Measurements from ENCODE around the gene GTF2IRD1.
"Not testable (repeated sequence)": the region's sequence is repeated elsewhere in the genome, so short reads cannot be mapped to it uniquely, and the experiment has no call there.

The GTF2IRD1 gene

GRCh38 chr7:74412056-74412455 is 41.6 kb upstream of the GTF2IRD1 start:
- no peak for DNase-seq (ENCODE audit: insufficient read length, low spot score)
- TF ChIP-seq POLR2A (IDR thresholded peaks at IDR 0.05; ENCODE audit: low read depth, low read length) (no peak), PAX5 (IDR thresholded peaks at IDR 0.05; ENCODE audit: insufficient read depth, low read length, severe bottlenecking) (no peak), SPI1 (IDR thresholded peaks at IDR 0.05; ENCODE audit: low read depth, low read length) (no peak), POU2F2 (IDR thresholded peaks at IDR 0.05; ENCODE audit: low read depth, low read length) (no peak), TAF1 (IDR thresholded peaks at IDR 0.05; ENCODE audit: low read depth, low read length) (no peak), POLR2AphosphoS5 (IDR thresholded peaks at IDR 0.05; ENCODE audit: low read depth, low read length) (no peak)

GRCh38 chr7:74412603-74413002 is 41.1 kb upstream of the GTF2IRD1 start:
- TF ChIP-seq POLR2A (IDR thresholded peaks at IDR 0.05; ENCODE audit: low read depth, low read length) (no peak), POLR2AphosphoS5 (IDR thresholded peaks at IDR 0.05; ENCODE audit: low read depth, low read length) (no peak), SPI1 (IDR thresholded peaks at IDR 0.05; ENCODE audit: low read depth, low read length) (no peak), TAF1 (IDR thresholded peaks at IDR 0.05; ENCODE audit: low read depth, low read length) (no peak), PAX5 (IDR thresholded peaks at IDR 0.05; ENCODE audit: insufficient read depth, low read length, severe bottlenecking) (no peak)
- DNase-seq (ENCODE audit: insufficient read length, low spot score) (no peak), FAIRE-seq (no peak)

More at GRCh38 chr7:74412056-74412455, 41.6 kb upstream of the GTF2IRD1 start:
- FAIRE-seq: no peak

- not testable (repeated sequence) for FAIRE-seq; DNase-seq (ENCODE audit: insufficient read length, low spot score)
Measured at GRCh38 chr7:74414595-74415333, 38.9 kb upstream of the GTF2IRD1 start.

- TF ChIP-seq POU2F2 (IDR thresholded peaks at IDR 0.05; ENCODE audit: low read depth, low read length) (no peak), TAF1 (IDR thresholded peaks at IDR 0.05; ENCODE audit: low read depth, low read length) (no peak), PAX5 (IDR thresholded peaks at IDR 0.05; ENCODE audit: insufficient read depth, low read length, severe bottlenecking) (no peak), POLR2A (IDR thresholded peaks at IDR 0.05; ENCODE audit: low read depth, low read length) (no peak), POLR2AphosphoS5 (IDR thresholded peaks at IDR 0.05; ENCODE audit: low read depth, low read length) (no peak), SPI1 (IDR thresholded peaks at IDR 0.05; ENCODE audit: low read depth, low read length) (no peak)
- FAIRE-seq (peak; percentile 82), DNase-seq (ENCODE audit: insufficient read length, low spot score) (peak; percentile 89)
Measured at GRCh38 chr7:74417419-74417971, 36.2 kb upstream of the GTF2IRD1 start.

GRCh38 chr7:74418076-74418475 is 35.6 kb upstream of the GTF2IRD1 start:
- TF ChIP-seq POLR2A (IDR thresholded peaks at IDR 0.05; ENCODE audit: low read depth, low read length): no peak
- no peak for DNase-seq (ENCODE audit: insufficient read length, low spot score)
- FAIRE-seq: no peak

- DNase-seq (ENCODE audit: insufficient read length, low spot score) (no peak), FAIRE-seq (peak; percentile 69)
- TF ChIP-seq SPI1 (IDR thresholded peaks at IDR 0.05; ENCODE audit: low read depth, low read length): no peak
- TF ChIP-seq POU2F2 (IDR thresholded peaks at IDR 0.05; ENCODE audit: low read depth, low read length): no peak
- no peak for TF ChIP-seq POLR2AphosphoS5 (IDR thresholded peaks at IDR 0.05; ENCODE audit: low read depth, low read length)
- TF ChIP-seq TAF1 (IDR thresholded peaks at IDR 0.05; ENCODE audit: low read depth, low read length): no peak
- no peak for TF ChIP-seq PAX5 (IDR thresholded peaks at IDR 0.05; ENCODE audit: insufficient read depth, low read length, severe bottlenecking)
- TF ChIP-seq POLR2A (IDR thresholded peaks at IDR 0.05; ENCODE audit: low read depth, low read length): no peak
Measured at GRCh38 chr7:74418538-74418937, 35.2 kb upstream of the GTF2IRD1 start.

- not testable (repeated sequence) for DNase-seq (ENCODE audit: insufficient read length, low spot score); FAIRE-seq
Measured at GRCh38 chr7:74419232-74419631, 34.5 kb upstream of the GTF2IRD1 start.

- TF ChIP-seq TAF1 (IDR thresholded peaks at IDR 0.05; ENCODE audit: low read depth, low read length) (no peak), POLR2AphosphoS5 (IDR thresholded peaks at IDR 0.05; ENCODE audit: low read depth, low read length) (no peak), SPI1 (IDR thresholded peaks at IDR 0.05; ENCODE audit: low read depth, low read length) (no peak), PAX5 (IDR thresholded peaks at IDR 0.05; ENCODE audit: insufficient read depth, low read length, severe bottlenecking) (no peak), POU2F2 (IDR thresholded peaks at IDR 0.05; ENCODE audit: low read depth, low read length) (no peak), POLR2A (IDR thresholded peaks at IDR 0.05; ENCODE audit: low read depth, low read length) (no peak)
- FAIRE-seq (no peak), DNase-seq (ENCODE audit: insufficient read length, low spot score) (no peak)
Measured at GRCh38 chr7:74420006-74420405, 33.7 kb upstream of the GTF2IRD1 start.

- TF ChIP-seq POLR2A (IDR thresholded peaks at IDR 0.05; ENCODE audit: low read depth, low read length) (no peak), TAF1 (IDR thresholded peaks at IDR 0.05; ENCODE audit: low read depth, low read length) (no peak), SPI1 (IDR thresholded peaks at IDR 0.05; ENCODE audit: low read depth, low read length) (no peak), PAX5 (IDR thresholded peaks at IDR 0.05; ENCODE audit: insufficient read depth, low read length, severe bottlenecking) (no peak), POLR2AphosphoS5 (IDR thresholded peaks at IDR 0.05; ENCODE audit: low read depth, low read length) (no peak), POU2F2 (IDR thresholded peaks at IDR 0.05; ENCODE audit: low read depth, low read length) (no peak)
- DNase-seq (ENCODE audit: insufficient read length, low spot score) (no peak), FAIRE-seq (no peak)
Measured at GRCh38 chr7:74424291-74424880, 29.3 kb upstream of the GTF2IRD1 start.

GRCh38 chr7:74428023-74428422 is 25.7 kb upstream of the GTF2IRD1 start:
- DNase-seq (ENCODE audit: insufficient read length, low spot score) (no peak), FAIRE-seq (no peak)
- TF ChIP-seq PAX5 (IDR thresholded peaks at IDR 0.05; ENCODE audit: insufficient read depth, low read length, severe bottlenecking) (no peak), POU2F2 (IDR thresholded peaks at IDR 0.05; ENCODE audit: low read depth, low read length) (no peak), POLR2AphosphoS5 (IDR thresholded peaks at IDR 0.05; ENCODE audit: low read depth, low read length) (no peak), SPI1 (IDR thresholded peaks at IDR 0.05; ENCODE audit: low read depth, low read length) (no peak)

All from GM12891 (cell line).